Measurements from ENCODE around the gene JOSD2. TPM values are rescaled to one million over a fixed set of nuclear protein-coding genes. Genes with fewer than 3 reads are reported as not detected.

The JOSD2 gene
- total RNA-seq, 2 donors from 2014 or later: 12.1 to 13.7 TPM

DNA sequence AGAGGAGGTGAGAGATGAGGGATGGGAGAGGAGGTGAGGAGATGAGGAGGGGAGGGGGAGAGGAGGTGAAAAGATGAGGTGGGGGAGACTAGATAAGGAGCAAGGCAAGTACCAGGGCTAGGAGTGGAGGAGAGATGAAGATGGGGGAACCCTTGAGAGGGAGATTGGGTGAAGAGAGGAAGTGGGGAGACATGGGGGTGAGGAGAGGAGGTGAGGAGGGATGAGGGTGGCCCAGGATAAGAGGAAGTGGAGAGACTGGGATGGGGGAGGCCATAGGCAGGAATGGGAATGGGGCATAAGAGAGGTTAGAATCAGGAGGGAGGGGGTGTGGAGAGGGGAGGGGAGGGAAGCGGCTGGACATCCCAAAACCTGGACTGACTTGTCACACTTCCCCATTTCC lies 51.4 kb downstream of the JOSD2 start:
- H3K27ac Mint-ChIP-seq: no peak overlapping the region

DNA sequence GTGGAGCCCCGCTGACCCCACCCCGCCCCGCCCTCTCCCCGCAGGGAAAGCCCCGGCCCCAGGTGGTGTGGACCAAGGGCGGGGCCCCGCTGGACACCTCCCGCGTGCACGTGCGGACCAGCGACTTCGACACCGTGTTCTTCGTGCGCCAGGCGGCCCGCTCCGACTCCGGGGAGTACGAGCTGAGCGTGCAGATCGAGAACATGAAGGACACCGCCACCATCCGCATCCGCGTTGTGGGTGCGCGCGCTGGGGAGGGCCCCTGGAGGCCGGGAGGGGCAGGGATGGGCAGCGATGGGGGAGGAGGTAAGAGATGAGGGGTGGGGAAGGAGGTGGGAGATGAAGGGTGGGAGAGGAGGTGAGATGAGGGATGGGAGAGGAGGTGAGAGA lies 51.9 kb downstream of the JOSD2 start:
- Mint-ChIP-seq H3K4me3 (no peak overlapping the region), H3K9me3 (no peaks in the 10 kb centered on the region), H3K36me3 (ENCODE audit: low read depth) (no peaks in the 10 kb centered on the region), H3K27me3 (ENCODE audit: insufficient read depth) (peaks cover 14% of the 10 kb centered on the region), H3K27ac (no peak overlapping the region), H3K4me1 (no peaks in the 10 kb centered on the region)
- 80 to 89% methylated on average over 1 to 32 of the region's 32 CpGs for WGBS, 2 experiments (ENCODE audit: insufficient coverage in 1 of 2, insufficient read length in 1 of 2)
- Histone ChIP-seq H3K9me3 (ENCODE audit: control insufficient read depth, low read length) (no peaks in the 10 kb centered on the region), H3K27me3 (ENCODE audit: control insufficient read depth, insufficient read depth, low read length, poor library complexity, severe bottlenecking) (no peaks in the 10 kb centered on the region), H3K4me3 (ENCODE audit: low read length) (no peak overlapping the region), H3K9ac (ENCODE audit: extremely low read depth, low read length, poor library complexity, severe bottlenecking) (no peak overlapping the region), H3K36me3 (ENCODE audit: control insufficient read depth, insufficient read depth, low read length) (no peaks in the 10 kb centered on the region), H3K4me1 (ENCODE audit: control insufficient read depth, insufficient read depth, low read length) (no peaks in the 10 kb centered on the region), H3K27ac (ENCODE audit: low read depth, low read length) (no peak overlapping the region)
- DNase-seq: no peak
- TF ChIP-seq, protein P1, sequence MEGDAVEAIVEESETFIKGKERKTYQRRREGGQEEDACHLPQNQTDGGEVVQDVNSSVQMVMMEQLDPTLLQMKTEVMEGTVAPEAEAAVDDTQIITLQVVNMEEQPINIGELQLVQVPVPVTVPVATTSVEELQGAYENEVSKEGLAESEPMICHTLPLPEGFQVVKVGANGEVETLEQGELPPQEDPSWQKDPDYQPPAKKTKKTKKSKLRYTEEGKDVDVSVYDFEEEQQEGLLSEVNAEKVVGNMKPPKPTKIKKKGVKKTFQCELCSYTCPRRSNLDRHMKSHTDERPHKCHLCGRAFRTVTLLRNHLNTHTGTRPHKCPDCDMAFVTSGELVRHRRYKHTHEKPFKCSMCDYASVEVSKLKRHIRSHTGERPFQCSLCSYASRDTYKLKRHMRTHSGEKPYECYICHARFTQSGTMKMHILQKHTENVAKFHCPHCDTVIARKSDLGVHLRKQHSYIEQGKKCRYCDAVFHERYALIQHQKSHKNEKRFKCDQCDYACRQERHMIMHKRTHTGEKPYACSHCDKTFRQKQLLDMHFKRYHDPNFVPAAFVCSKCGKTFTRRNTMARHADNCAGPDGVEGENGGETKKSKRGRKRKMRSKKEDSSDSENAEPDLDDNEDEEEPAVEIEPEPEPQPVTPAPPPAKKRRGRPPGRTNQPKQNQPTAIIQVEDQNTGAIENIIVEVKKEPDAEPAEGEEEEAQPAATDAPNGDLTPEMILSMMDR (conservative IDR thresholded peaks at IDR 0.05): no peak

More for the DNA sequence above, 51.4 kb downstream of the JOSD2 start:
- H3K4me1 Mint-ChIP-seq: no peaks in the 10 kb centered on the region
- Histone ChIP-seq H3K27me3 (ENCODE audit: control insufficient read depth, insufficient read depth, low read length, poor library complexity, severe bottlenecking) (no peaks in the 10 kb centered on the region), H3K36me3 (ENCODE audit: control insufficient read depth, insufficient read depth, low read length) (no peaks in the 10 kb centered on the region), H3K4me1 (ENCODE audit: control insufficient read depth, insufficient read depth, low read length) (no peaks in the 10 kb centered on the region), H3K27ac (ENCODE audit: low read depth, low read length) (no peak overlapping the region), H3K4me3 (ENCODE audit: low read length) (no peak overlapping the region), H3K9ac (ENCODE audit: extremely low read depth, low read length, poor library complexity, severe bottlenecking) (no peak overlapping the region), H3K9me3 (ENCODE audit: control insufficient read depth, low read length) (no peaks in the 10 kb centered on the region)
- WGBS, 2 experiments (ENCODE audit: insufficient coverage in 1 of 2, insufficient read length in 1 of 2): 83 to 100% methylated on average over 1 of the region's 1 CpG
- H3K4me3 Mint-ChIP-seq: no peak overlapping the region
- H3K9me3 Mint-ChIP-seq: no peaks in the 10 kb centered on the region
- peaks cover 14% of the 10 kb centered on the region for H3K27me3 Mint-ChIP-seq (ENCODE audit: insufficient read depth)
- no peak for DNase-seq
- TF ChIP-seq, protein P1 (conservative IDR thresholded peaks at IDR 0.05): no peak
- H3K36me3 Mint-ChIP-seq (ENCODE audit: low read depth): no peaks in the 10 kb centered on the region

DNA sequence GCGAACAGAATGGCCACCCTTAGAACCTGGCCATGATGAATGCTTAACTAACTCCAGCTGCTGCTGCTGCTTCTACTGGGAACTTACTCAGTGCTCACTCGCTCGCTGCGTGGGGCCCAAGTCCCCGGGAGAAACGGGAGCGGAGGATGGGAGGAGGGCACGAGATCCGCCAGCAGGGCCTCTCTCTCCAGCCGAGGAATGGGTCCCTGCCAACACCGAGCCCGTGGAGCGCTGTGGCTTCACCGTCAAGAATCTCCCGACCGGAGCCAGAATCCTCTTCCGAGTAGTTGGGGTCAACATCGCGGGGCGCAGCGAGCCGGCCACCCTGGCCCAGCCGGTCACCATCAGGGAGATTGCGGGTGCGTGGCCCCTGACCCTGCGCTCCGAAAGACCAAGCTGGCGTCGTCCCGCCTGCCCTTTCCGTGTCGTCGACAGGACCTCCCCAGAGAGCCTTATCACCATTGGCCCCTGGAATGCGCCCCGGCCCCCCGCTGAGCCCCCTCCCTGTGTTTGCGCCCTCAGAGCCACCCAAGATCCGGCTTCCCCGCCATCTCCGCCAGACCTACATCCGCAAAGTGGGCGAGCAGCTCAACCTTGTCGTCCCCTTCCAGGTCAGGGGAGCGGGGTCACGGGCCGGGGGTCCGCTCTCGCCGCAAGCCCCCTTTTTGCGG lies 52.5 kb downstream of the JOSD2 start:
- Mint-ChIP-seq H3K27ac (no peak overlapping the region), H3K27me3 (ENCODE audit: insufficient read depth) (peaks cover 14% of the 10 kb centered on the region), H3K4me1 (no peaks in the 10 kb centered on the region), H3K4me3 (no peak overlapping the region), H3K36me3 (ENCODE audit: low read depth) (no peaks in the 10 kb centered on the region), H3K9me3 (no peaks in the 10 kb centered on the region)
- DNase-seq: no peak
- no peaks in the 10 kb centered on the region for H3K36me3 ChIP-seq (ENCODE audit: control insufficient read depth, insufficient read depth, low read length)
- H3K4me3 ChIP-seq (ENCODE audit: low read length): no peak overlapping the region
- no peaks in the 10 kb centered on the region for H3K9me3 ChIP-seq (ENCODE audit: control insufficient read depth, low read length)
- 87 to 94% methylated on average over 18 to 50 of the region's 50 CpGs for WGBS, 2 experiments (ENCODE audit: insufficient coverage in 1 of 2, insufficient read length in 1 of 2)
- TF ChIP-seq, protein P1 (conservative IDR thresholded peaks at IDR 0.05): no peak
- H3K9ac ChIP-seq (ENCODE audit: extremely low read depth, low read length, poor library complexity, severe bottlenecking): no peak overlapping the region
- no peak overlapping the region for H3K27ac ChIP-seq (ENCODE audit: low read depth, low read length)
- H3K27me3 ChIP-seq (ENCODE audit: control insufficient read depth, insufficient read depth, low read length, poor library complexity, severe bottlenecking): no peaks in the 10 kb centered on the region
- H3K4me1 ChIP-seq (ENCODE audit: control insufficient read depth, insufficient read depth, low read length): no peaks in the 10 kb centered on the region
